GM18873 (cell line): ENCODE measurements around the gene CARD9.

Source experiments
- ATAC-seq: cut with Tn5 transposase; IDR thresholded peaks from one replicate; pipeline ENCODE4 v1.9.1; 2021; ENCODE audit warnings: mild to moderate bottlenecking, moderate library complexity, moderate number of reproducible peaks; ENCODE audit not compliant: unreplicated experiment, low FRiP score

Gene CARD9

DNA sequence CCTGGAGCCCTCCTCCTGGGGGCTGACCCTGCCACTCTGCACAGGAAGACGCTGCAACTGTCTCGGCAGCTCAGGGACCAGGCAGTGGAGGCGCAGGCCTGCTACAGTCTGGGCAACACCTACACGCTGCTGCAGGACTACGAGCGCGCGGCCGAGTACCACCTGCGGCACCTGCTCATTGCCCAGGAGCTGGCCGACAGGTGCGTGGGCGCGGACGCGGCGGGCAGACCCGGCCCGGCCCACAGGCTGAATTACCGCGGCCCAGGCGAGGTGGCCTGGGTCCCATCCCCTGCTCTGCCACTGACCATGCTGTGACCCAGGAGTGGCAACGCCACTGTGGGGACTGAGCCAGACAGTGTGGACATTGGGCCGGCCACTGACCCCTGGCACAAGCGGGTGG is 35.0 kb downstream of the CARD9 start:
- ATAC-seq, result no peak

GRCh38 chr9:136337416-136338395 is 35.8 kb downstream of the CARD9 start:
- no peak for ATAC-seq

GRCh38 chr9:136336881-136337280 is 36.6 kb downstream of the CARD9 start:
- ATAC-seq, result no peak

GRCh38 chr9:136336156-136336870 is 37.2 kb downstream of the CARD9 start:
- no peak for ATAC-seq

DNA sequence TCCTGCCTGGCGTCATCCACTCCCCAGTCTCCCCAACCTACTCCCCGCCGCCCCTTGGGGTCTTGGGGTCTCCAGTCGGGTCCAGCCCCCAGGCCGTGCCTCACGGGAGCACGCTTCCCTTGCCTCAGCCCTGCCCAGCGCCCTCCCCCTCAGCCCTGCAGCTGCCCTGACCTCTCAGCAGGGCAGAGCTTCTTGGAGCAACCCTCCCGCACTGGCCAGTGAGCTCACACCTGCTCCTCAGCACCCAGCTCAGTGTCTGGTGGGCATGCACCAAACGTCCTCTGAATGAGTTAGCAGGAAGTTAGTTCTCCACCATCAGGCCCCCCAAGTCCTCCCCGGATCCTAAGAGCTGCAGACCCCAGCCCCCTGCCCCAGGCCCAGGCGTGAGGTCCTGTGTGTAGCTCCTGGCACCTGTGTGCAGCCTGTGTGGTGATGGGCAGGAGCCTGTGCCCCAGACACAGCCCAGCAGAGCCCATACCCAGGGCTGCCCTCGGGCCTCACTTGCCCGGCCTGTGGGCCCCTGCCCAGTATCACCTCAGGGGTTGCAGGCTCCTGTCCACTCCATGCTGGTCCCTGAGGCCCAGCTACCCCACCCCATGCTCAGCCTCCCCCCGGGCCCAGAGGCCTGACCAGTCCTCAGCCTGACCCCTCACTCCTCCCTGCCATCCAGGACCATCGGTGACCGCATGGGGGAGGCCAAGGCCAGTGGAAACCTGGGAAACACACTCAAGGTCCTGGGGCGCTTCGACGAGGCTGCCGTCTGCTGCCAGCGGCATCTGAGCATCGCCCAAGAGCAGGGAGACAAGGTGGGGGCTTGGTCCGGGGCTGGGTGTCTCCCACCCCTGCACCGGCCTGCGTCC is 37.9 kb downstream of the CARD9 start:
- ATAC-seq, result no peak

GRCh38 chr9:136334541-136334940 is 38.9 kb downstream of the CARD9 start:
- ATAC-seq, result no peak

DNA sequence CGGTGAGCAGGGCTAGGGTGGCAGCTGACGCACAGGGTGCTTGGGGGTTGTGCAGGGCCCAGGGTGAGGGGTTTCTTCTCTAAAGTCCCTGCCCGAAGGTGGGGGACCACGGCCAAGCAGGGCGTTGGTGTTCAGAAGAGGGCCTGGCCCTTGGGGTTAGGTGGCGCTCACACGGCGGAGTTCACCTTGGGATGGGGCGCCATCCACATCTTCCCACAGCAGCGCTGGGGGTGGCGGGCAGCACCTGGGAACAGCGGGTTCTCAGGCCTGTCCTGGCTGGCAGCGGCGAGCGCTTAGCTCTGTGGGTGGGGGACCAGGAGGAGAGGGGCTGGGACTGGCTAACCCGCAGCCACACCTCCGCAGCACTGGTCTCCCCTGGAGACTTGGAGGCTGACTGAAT is 40.0 kb downstream of the CARD9 start:
- no peak for ATAC-seq

- ATAC-seq, result no peak
Measured at GRCh38 chr9:136333045-136333444, 40.4 kb downstream of the CARD9 start.

- no peak for ATAC-seq
Measured at GRCh38 chr9:136332482-136332983, 40.9 kb downstream of the CARD9 start.

- ATAC-seq, result no peak
Measured at GRCh38 chr9:136331556-136332481, 41.6 kb downstream of the CARD9 start.

- ATAC-seq, result no peak
Measured at GRCh38 chr9:136331030-136331429, 42.4 kb downstream of the CARD9 start.

DNA sequence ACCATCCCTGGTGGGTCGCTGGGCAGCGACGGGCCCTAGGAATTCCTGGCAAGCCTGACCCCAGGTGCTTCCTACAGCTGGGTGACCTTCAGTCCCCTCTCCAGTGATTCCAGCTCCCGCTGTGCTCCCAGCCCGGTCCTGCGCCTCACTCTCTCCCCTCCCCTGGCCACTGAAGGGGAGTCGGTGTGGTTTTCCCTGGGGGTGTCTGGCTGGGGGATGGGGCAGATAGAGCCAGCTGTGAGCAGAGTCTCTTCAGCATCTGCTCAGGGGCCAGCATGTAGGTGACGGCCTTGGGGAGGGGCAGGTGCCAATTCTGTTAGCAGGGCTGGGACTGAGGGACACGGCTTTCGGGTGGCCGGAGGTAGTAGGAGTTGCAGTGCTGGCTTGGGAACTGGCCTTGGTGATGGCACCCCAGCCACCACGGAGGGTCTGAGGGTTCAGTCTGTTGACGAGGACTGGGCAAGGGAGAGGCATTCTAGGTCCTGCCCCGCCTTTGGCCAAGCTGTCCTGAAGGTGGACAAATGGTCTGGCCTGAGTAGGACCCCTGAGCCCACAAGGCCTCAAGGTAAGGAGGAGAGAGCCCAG is 43.0 kb downstream of the CARD9 start:
- ATAC-seq, result no peak

- no peak for ATAC-seq
Measured at GRCh38 chr9:136329636-136330405, 43.6 kb downstream of the CARD9 start.

- no peak for ATAC-seq
Measured at GRCh38 chr9:136329211-136329627, 44.2 kb downstream of the CARD9 start.

DNA sequence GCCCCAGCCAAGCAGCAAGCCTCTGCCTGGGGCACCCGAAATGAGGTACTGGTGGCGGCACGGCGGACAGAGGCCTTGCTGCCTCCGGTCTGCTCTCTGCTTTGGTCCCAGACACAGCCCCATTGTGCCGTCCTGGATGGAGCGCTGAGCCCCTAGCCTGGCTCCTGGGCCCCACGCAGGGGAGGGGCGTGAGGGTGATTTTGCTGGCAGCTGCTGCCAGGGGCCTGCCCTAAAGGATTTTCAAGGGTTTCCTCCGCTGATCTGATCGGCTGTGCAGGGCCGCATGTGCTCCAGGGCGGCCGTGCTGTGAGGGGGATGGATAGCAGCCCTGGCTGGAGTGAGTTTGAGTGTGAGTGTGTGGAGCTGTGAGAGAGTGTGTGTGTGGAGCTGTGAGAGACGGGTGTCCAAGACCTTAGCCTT is 44.8 kb downstream of the CARD9 start:
- ATAC-seq, result no peak

DNA sequence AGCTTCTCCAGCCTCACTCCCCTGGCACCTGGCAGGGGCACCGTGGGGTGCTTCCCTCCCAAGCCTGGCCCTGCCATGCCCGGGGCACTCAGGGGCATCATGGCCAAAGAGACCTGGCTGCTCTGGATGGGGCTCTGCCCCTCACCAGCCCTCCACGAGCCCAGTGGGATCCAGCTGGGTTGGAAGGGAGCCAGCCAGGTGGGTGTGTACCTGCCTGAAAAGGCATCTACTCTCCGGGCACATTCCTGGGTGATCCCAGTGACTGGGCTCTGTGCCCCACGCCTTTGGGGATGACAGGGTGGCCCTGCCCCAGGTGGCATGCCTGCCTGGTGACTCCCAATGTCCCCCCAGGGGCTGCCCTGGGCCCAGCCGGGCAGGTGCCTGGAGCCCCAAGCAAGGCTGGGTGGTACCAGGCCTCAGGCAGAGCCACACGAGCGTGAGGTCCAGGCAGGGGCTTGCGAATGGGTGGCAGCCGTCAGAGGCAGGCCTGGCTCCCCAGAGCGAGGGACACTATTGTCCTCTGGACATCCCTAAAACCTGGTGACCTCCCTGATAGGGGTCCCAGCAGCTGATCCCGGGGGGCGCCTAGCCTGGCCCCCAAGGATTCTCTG is 45.4 kb downstream of the CARD9 start:
- no peak for ATAC-seq

GRCh38 chr9:136327304-136327974 is 46.0 kb downstream of the CARD9 start, which contains the start of gene GPSM1:
Gene GPSM1, plus strand, starts transcription at chr9:136327539. Its CDS starts 157 bp downstream, at chr9:136327696.
- no peak for ATAC-seq
